Right hindlimb (tissue), 1 donor: ENCODE results near the gene INKA1.
A peak's percentile ranks its signal among the peaks of the same experiment; 100 is the strongest.
"Not testable (repeated sequence)": the region's sequence is repeated elsewhere in the genome, so short reads cannot be mapped to it uniquely, and the experiment has no call there.

Experiments
- DNase-seq: peaks from one replicate; pipeline ENCODE4 v3.0.0-alpha.2; 2018

Gene INKA1

DNA sequence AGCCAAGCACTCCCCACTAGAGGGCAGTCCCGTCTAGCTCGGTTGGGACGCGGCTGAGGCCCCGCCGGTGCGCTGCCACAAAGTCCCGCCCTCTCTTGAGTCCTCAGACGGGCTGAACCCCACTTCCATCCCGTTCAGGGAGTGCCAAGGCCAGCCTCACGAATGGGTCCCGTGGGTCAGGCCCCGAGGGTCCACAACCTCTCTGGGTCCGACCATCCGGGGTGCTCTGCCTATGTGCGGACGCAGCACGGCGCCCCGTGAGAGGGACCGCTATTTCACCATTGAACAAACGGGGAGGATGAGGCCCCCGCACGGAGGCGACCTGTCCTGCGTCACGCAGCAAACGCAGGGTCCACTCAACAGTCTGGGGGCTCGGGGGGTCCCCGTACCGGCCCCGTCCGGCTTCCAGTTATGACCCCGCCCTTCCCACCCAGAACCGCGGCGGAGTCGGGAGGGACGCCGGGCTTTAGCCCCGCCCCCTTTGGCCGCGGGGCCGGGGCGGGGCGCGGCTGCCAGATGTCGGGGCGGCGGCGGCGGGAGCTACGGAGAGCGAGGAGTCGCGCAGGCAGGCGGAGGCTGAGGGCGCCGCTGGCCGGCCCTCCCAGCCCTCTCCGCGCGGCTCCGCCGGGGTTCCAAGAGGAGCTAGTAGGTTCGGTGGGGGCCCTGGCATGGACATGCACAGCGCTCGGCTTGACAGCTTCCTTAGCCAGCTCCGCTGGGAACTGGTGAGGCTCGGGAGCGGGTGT, at the start of gene INKA1:
Gene INKA1, plus strand, starts transcription at position 543 of the 746 bp plus-strand sequence. Its CDS starts 132 bp downstream, at position 675.
- peak; percentile 93 for DNase-seq

GRCh38 chr3:49754536-49754935, 48.5 kb upstream of the INKA1 start:
- no peak for DNase-seq

DNA sequence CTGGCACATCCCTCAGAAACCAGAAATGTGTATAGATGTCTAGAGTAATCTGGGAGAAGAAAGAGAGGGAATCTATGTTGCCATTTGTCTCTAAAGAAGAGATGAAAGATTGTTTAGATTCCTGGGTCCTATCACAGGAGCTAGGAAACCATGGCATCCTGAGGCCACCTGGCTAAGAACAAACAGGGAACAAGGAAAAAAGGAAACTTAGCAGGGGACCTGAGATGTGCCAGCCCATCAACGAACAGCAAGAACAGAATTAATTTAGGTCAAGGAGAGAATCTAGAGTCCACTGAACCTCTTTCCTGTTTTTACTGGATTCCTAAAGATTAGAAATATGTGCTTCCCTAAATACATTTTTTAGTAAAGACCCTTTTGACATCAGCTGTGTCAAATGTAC, 47.0 kb upstream of the INKA1 start:
- no peak for DNase-seq

DNA sequence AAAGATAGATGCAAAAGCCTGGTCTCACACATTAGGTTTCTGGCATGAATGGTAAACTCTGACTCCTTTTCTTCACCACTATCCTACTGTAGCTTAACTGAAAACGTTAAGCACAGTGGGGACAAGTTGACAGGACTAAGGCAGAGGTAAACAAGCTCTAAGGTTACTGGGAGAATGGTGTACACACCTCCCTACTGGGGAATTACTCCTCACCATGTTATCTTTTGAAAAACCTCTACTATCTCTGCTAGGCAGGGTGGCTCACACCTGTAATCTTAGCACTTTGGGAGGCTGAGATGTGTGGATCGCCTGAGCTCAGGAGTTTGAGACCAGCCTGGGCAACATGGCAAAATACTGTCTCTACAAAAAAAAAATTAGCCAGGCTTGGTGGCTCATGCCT, 45.9 kb upstream of the INKA1 start:
- DNase-seq = no peak

DNA sequence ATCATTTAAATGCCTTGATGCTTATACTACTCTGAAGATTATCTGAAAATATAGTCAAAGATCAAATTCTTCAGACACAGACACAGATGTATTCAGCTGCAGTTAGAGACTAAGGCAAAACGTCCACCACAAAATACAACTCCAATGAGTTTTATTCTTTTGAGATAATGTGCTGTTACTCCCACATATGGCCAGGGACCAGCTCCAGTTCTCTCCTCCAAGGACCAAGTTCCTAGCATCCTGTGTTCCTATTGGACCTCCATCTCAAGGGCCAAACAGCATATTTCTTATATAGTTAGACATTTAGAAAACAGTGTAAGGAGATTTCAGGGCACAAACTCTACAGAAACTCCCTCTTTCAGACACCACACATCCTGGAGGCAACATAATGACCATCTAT, 43.8 kb upstream of the INKA1 start:
- no peak for DNase-seq

DNA sequence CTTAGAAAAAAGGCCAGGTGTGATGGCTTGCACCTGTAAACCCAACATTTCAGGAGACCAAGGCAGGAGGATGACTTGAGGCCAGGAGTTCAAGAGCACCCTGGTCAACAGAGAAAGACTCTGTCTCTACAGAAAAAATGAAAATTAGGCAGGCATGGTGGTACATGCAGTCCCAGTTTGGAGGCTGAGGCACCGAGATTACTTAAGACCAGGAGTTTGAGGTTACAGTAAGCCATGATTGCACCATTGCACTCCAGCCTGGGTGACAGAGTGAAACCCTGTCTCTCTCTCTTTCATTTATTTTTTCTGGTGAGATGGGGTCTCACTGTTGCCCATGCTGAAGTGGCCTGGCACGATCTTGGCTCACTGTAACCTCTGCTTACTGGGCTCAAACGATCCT, 41.4 kb upstream of the INKA1 start:
- DNase-seq = no peak

DNA sequence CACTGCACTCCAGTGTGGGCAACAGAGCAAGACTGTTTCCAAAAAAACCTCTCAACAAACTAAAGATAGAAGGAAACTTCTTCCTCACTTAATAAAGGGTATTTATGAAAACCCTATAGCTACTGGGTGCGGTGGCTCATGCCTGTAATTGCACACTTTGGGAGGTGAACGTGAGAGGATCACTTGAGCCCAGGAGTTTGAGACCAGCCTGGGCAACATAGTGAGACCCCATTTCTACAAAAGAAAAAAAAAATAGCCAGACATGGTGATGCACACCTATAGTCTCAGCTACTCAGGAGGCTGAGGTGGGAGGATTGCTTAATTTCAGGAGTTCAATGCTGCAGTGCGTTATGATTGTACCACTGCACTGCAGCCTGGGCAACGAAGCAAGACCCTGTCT, 39.1 kb upstream of the INKA1 start:
- DNase-seq = no peak

GRCh38 chr3:49769286-49769915, 33.7 kb upstream of the INKA1 start:
- DNase-seq = no peak

GRCh38 chr3:49769926-49770325, 33.1 kb upstream of the INKA1 start:
- DNase-seq = no peak

- DNase-seq = no peak
Measured at GRCh38 chr3:49771340-49771938, 31.6 kb upstream of the INKA1 start.

- no peak for DNase-seq
Measured at GRCh38 chr3:49772703-49773102, 30.4 kb upstream of the INKA1 start.

DNA sequence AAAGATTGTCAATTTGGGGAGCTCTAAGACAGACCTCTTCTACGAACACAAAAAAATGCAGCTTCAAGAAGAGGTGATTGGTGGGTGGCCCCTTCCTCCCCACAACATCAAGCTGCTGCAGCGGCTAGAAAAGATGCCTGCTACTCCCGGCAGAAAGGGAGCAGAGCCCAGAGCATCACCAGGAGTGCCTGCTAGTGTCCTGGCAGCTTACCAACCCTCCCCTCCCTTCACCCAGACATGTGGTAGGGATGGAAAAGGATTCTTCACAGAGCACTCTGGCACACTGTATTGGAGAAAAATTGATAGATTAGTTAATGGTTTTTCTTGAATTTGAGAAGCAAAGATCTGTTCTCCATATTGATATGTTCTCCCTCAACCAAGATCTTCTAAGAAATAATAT, 27.5 kb upstream of the INKA1 start:
- DNase-seq = no peak

GRCh38 chr3:49776101-49776500, 27.0 kb upstream of the INKA1 start:
- DNase-seq = not testable (repeated sequence)

DNA sequence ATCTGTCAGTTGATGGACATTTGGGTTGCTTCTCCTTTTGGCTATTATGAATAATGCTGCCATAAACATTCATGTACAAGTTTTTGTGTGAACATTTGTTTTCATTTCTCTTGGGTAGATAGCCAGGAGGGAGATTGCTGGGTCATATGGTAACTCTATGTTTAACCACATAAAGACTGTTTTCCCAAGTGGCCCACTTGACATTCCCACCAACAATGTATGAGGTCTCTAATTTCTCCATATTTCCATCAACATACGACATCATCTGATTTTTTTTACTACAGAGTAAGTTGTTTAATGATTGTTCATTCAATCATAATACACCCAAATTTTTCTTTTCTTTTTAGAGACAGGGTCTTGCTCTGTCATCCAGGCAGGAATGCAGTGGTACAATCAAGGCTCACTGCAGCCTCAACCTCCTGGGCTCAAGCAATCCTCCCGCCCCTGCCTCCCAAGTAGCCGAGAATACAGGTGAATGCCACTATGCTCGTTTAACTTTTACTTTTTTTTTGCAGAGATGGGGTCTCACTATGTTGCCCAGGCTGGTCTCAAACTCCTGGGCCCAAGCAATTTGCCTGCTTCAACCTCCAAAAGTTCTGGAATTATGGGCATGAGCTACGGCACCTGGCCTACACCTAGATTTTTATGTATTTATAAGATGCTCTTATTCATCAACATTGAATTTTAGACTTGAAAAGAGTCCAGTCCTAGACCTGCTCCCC, 23.5 kb upstream of the INKA1 start:
- no peak for DNase-seq

DNA sequence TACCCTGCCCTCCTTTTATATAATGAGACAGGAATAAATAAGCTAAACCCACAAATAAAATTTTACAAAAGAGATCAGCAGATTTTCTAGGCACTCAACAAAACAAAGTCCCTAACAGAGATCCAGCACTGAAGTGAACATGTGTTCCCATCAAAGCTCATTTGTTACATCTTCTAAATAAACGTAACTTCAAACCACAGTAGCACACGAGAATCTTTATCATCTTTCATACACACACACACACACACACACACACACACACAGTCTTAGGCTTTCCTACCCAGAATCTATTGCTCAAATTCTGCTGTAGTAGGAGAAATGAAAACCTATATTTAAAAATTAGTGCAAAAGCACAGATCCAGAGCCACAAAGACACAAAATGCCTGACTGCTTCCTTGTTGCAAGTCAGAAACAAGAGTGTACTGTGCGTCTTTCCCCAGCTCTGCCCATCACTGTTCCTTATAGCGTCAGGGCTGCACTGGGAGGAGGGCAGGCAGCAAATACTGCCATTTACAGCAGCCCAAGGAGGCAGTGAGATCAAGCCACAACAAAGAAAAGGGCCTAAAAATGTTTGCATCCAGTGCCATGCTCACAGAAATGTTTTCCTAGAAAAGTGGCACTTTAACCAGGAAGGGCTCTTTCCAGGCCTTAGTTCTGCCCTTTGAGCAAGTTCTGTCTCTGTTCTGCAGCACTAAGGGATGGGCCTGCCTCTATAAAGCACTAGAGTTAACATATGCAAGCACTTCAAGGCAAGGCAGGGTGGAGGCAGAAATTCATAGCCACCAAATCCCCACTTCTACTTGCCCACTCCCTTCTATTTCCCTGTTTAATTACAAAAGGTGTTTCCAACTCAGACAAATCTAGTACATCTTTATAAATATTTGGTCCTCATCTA, 22.7 kb upstream of the INKA1 start:
- no peak for DNase-seq

GRCh38 chr3:49780975-49781365, 22.1 kb upstream of the INKA1 start:
- DNase-seq = not testable (repeated sequence)

- DNase-seq = no peak
Measured at GRCh38 chr3:49781415-49782199, 21.5 kb upstream of the INKA1 start.

DNA sequence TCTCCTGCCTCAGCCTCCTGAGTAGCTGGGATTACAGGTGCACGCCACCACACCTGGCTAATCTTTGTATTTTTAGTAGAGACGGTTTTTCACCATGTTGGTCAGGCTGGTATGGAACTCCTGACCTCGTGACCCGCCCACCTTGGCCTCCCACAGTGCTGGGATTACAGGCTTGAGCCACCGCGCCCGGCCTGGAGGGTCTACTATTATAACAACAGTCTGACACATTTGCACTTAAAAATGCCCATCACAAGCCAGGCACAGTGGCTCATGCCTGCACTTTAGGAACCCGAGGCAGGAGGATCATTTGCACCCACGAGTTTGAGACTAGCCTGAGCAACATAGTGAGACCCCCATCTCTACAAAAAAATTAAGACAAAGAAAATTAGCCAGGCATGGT, 20.8 kb upstream of the INKA1 start:
- DNase-seq = not testable (repeated sequence)

- no peak for DNase-seq
Measured at GRCh38 chr3:49785565-49786356, 17.3 kb upstream of the INKA1 start.

DNA sequence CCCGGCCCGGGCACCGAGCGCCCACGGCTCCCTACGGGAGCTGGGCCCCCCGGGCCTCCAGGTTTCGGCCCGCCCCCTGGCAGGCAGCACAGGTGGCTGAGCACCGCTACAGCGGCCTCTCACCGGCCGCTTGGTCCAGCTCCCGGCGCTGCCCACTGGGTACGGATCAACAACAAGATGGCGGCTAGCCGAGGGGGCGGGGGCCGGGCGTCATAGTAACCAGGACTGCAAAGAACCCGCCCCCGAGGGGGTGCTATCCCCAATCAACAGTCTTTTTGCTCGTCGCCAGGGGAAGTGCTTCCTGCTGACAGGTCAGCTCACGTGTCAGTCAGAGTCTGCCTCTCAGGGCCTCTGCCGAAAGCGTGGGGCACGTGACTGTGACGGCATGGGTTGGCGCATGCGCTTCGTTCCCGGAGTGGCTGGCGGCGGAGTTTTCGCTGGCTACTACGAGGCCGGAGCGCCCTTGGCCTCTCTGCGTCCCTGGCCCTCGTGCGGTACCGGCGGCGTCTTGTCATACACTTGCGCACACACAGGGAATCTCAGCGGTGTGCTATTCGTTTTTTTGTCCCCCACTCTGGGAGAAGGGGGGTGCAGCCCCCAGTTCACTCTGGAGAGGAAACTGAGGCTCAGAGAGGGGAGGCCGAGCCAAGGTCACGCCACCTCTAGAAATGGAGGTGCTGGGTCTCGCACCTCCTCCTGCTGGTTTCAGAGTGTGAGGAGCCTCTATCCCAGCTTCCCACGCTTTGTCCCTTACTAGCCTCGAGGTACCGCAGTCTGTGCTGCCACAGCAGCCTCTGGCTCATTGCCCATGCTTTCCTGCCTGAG, 16.5 kb upstream of the INKA1 start, which contains the start of gene IP6K1:
Gene IP6K1, minus strand, starts transcription at position 186 of the 825 bp plus-strand sequence. CDS start 38,502 bp downstream, outside the sequence.
- peak; percentile 100 for DNase-seq
